A673 (cell line): ENCODE data around the gene CORO2A. TPM values are rescaled to one million over a fixed set of nuclear protein-coding genes. Genes with fewer than 3 reads are reported as not detected.

Experiments used
- BruUV-seq: library from RNA; stranded (reverse); fragments of 400-500 nt; replicated peaks from 2 replicates; lab custom pipeline; 2021; lab: Mats Ljungman, UMichigan
- CTCF ChIA-PET: fragments of 300-600 bp; sonication (Branson Sonifier 250); formaldehyde crosslinking; loops from one replicate; lab custom pipeline; 2022; ENCODE audit warnings: antibody characterized with exemption; lab: Charles Lee
- POLR2A ChIA-PET: fragments of 300-600 bp; sonication (Branson Sonifier 250); formaldehyde crosslinking; loops from one replicate; lab custom pipeline; 2022; ENCODE audit warnings: antibody characterized with exemption; ENCODE audit not compliant: low non-redundant PET; lab: Charles Lee
- DNase-seq: peaks from one replicate; pipeline ENCODE4 v3.0.0-alpha.2; 2015; ENCODE audit warnings: low spot score
- H3K27ac ChIP-seq: fragments of 200-600 bp; sonication (generic); 2 replicates; pipeline ENCODE4 v1.5.1; 2016; ENCODE audit warnings: mixed run types, low read depth, mild to moderate bottlenecking, mixed read lengths, antibody characterized with exemption, low read length; ENCODE audit not compliant: poor library complexity, severe bottlenecking
- H3K27me3 ChIP-seq: fragments of 200-600 bp; sonication (generic); replicated peaks from 2 replicates; pipeline ENCODE4 v1.6.1; 2017; ENCODE audit warnings: mixed run types, low read depth, mild to moderate bottlenecking, mixed read lengths, antibody characterized with exemption, low read length; ENCODE audit not compliant: insufficient read depth, poor library complexity
- H3K36me3 ChIP-seq: fragments of 200-600 bp; sonication (generic); 2 replicates; pipeline ENCODE4 v1.6.1; 2016; ENCODE audit warnings: mixed run types, mild to moderate bottlenecking, mixed read lengths, antibody characterized with exemption, low read length; ENCODE audit not compliant: insufficient read depth, poor library complexity, severe bottlenecking
- H3K4me1 ChIP-seq: fragments of 200-600 bp; sonication (generic); 2 replicates; pipeline ENCODE4 v1.6.1; 2017; ENCODE audit warnings: mixed run types, mild to moderate bottlenecking, mixed read lengths, antibody characterized with exemption, low read length; ENCODE audit not compliant: insufficient read depth, poor library complexity, severe bottlenecking
- H3K4me3 ChIP-seq: fragments of 200-600 bp; sonication (generic); 2 replicates; pipeline ENCODE4 v1.5.1; 2016; ENCODE audit warnings: low read depth, mixed run types, mild to moderate bottlenecking, mixed read lengths, low read length; ENCODE audit not compliant: poor library complexity, severe bottlenecking
- H3K9me3 ChIP-seq: fragments of 200-600 bp; sonication (generic); 2 replicates; pipeline ENCODE4 v1.6.1; 2016; ENCODE audit warnings: mixed run types, low read depth, mild to moderate bottlenecking, mixed read lengths, antibody characterized with exemption, low read length; ENCODE audit not compliant: poor library complexity, severe bottlenecking
- CTCF ChIP-seq: fragments of 300-800, 200-600 bp; sonication (generic); conservative IDR thresholded peaks from 2 replicates; pipeline ENCODE4 v1.5.1; 2017; ENCODE audit warnings: low read depth, mild to moderate bottlenecking, antibody characterized with exemption, low read length, moderate library complexity, mixed read lengths
- EZH2 ChIP-seq: fragments of 200-600 bp; sonication (generic); IDR thresholded peaks from 2 replicates; pipeline ENCODE4 v1.6.1; 2017; ENCODE audit warnings: borderline replicate concordance, low read depth, mild to moderate bottlenecking, mixed read lengths, antibody characterized with exemption, low read length; ENCODE audit not compliant: poor library complexity, severe bottlenecking
- intact Hi-C: fragments of 100-400 bp; cut with micrococcal nuclease; formaldehyde crosslinking; loops from one replicate; pipeline ENCODE4 v1.10.0; 2022; ENCODE audit not compliant: unreplicated experiment
- total RNA-seq: library from RNA; stranded (reverse); gene quantifications from 2 replicates; pipeline ENCODE4 v1.2.3, GENCODE V29; 2021

The CORO2A gene
- total RNA-seq, 1 experiment from 2014 or later: 0.52 TPM

GRCh38 chr9:98180996-98181395, 11.4 kb downstream of the CORO2A start:
- H3K36me3 ChIP-seq: no peaks in the 10 kb centered on the region
- no peak for DNase-seq
- no TSS peak for BruUV-seq
- H3K27ac ChIP-seq: no peak overlapping the region
- TF ChIP-seq CTCF: no peak
- no peak for TF ChIP-seq EZH2
- H3K9me3 ChIP-seq: no peaks in the 10 kb centered on the region
- CTCF ChIA-PET: no interaction called here
- intact Hi-C loops: no loop called here
- H3K4me1 ChIP-seq: no peaks in the 10 kb centered on the region
- POLR2A ChIA-PET: interaction anchor here (0.6 kb wide), 1 partner anchor 1060 kb away, joined by 6 read pairs; no protein-coding TSS in a partner anchor
- no peaks in the 10 kb centered on the region for H3K27me3 ChIP-seq
- H3K4me3 ChIP-seq: no peak overlapping the region

- CTCF ChIA-PET: no interaction called here
- no TSS peak for BruUV-seq
Observed at GRCh38 chr9:98178874-98179850, 13.3 kb downstream of the CORO2A start.

More at GRCh38 chr9:98178874-98179850, 13.3 kb downstream of the CORO2A start:
- Histone ChIP-seq H3K4me3 (no peak overlapping the region), H3K9me3 (no peaks in the 10 kb centered on the region), H3K27ac (no peak overlapping the region), H3K27me3 (no peaks in the 10 kb centered on the region), H3K36me3 (no peaks in the 10 kb centered on the region), H3K4me1 (no peaks in the 10 kb centered on the region)
- intact Hi-C loops: no loop called here
- TF ChIP-seq CTCF (no peak), EZH2 (no peak)
- no peak for DNase-seq
- POLR2A ChIA-PET: no interaction called here
